AG09309 (cell line): ENCODE results near the gene RBMS2.

Source experiments
- DNase-seq: peaks from one replicate; pipeline ENCODE4 v3.0.0-alpha.2; 2010; ENCODE audit warnings: low read depth
- H3K4me3 ChIP-seq: 2 replicates; pipeline ENCODE4 v1.5.1; 2011; ENCODE audit warnings: mild to moderate bottlenecking, low read depth, low read length, moderate library complexity; ENCODE audit not compliant: control insufficient read depth
- TF ChIP-seq, protein P1 (sequence below): IDR thresholded peaks from 2 replicates; pipeline ENCODE4 v1.5.1; 2011; ENCODE audit warnings: mild to moderate bottlenecking, low read depth, low read length, inconsistent platforms; ENCODE audit not compliant: insufficient read depth, control insufficient read depth; ENCODE audit errors: missing control alignments

Gene RBMS2

GRCh38 chr12:56614627-56615026, 93.0 kb downstream of the RBMS2 start:
- TF ChIP-seq, protein P1, sequence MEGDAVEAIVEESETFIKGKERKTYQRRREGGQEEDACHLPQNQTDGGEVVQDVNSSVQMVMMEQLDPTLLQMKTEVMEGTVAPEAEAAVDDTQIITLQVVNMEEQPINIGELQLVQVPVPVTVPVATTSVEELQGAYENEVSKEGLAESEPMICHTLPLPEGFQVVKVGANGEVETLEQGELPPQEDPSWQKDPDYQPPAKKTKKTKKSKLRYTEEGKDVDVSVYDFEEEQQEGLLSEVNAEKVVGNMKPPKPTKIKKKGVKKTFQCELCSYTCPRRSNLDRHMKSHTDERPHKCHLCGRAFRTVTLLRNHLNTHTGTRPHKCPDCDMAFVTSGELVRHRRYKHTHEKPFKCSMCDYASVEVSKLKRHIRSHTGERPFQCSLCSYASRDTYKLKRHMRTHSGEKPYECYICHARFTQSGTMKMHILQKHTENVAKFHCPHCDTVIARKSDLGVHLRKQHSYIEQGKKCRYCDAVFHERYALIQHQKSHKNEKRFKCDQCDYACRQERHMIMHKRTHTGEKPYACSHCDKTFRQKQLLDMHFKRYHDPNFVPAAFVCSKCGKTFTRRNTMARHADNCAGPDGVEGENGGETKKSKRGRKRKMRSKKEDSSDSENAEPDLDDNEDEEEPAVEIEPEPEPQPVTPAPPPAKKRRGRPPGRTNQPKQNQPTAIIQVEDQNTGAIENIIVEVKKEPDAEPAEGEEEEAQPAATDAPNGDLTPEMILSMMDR: no peak
- DNase-seq: no peak
- no peak overlapping the region for H3K4me3 ChIP-seq

GRCh38 chr12:56616244-56616643, 94.6 kb downstream of the RBMS2 start:
- no peak overlapping the region for H3K4me3 ChIP-seq
- TF ChIP-seq, protein P1: no peak
- no peak for DNase-seq

- no peak for DNase-seq
- TF ChIP-seq, protein P1: no peak
- H3K4me3 ChIP-seq: no peak overlapping the region
These were observed 95.3 kb downstream of the RBMS2 start for GRCh38 chr12:56616925-56617324.

DNA sequence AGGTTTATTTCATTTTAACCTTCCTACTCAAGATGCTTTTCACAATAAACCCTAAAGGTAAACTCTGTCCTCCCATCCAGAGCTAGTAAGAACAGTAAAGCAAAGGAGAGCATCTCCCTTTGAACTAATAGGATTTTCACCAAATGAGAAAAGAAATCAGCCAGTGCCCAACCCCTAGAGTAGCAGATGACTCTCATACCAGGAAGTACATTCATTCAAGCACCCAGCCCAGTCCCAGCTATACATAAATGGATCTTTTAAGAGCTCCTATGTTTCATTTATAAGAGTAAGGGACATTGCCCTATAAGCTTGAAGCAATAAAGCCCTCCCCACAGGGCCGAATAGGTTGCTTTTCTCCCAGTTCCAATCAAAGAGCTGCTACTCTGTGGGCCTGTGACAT, 100.9 kb downstream of the RBMS2 start:
- DNase-seq: no peak
- H3K4me3 ChIP-seq: no peak overlapping the region
- TF ChIP-seq, protein P1: no peak

- no peak overlapping the region for H3K4me3 ChIP-seq
- no peak for DNase-seq
- TF ChIP-seq, protein P1: no peak
These were observed 105.1 kb downstream of the RBMS2 start for GRCh38 chr12:56626701-56627100.

- TF ChIP-seq, protein P1: no peak
- peak; percentile 32 for DNase-seq
- peak overlapping the region; percentile 62 for H3K4me3 ChIP-seq
These were observed 107.2 kb downstream of the RBMS2 start for GRCh38 chr12:56628671-56629458.
